ENCODE results near the gene OIP5. TPM values are rescaled to one million over a fixed set of nuclear protein-coding genes. Genes with fewer than 3 reads are reported as not detected.
"Not testable (repeated sequence)": the region's sequence is repeated elsewhere in the genome, so short reads cannot be mapped to it uniquely, and the experiment has no call there.

OIP5 gene
- total and polyA plus RNA-seq, 9 donors, result 3.1 to 5.6 (median 4.1) TPM

DNA sequence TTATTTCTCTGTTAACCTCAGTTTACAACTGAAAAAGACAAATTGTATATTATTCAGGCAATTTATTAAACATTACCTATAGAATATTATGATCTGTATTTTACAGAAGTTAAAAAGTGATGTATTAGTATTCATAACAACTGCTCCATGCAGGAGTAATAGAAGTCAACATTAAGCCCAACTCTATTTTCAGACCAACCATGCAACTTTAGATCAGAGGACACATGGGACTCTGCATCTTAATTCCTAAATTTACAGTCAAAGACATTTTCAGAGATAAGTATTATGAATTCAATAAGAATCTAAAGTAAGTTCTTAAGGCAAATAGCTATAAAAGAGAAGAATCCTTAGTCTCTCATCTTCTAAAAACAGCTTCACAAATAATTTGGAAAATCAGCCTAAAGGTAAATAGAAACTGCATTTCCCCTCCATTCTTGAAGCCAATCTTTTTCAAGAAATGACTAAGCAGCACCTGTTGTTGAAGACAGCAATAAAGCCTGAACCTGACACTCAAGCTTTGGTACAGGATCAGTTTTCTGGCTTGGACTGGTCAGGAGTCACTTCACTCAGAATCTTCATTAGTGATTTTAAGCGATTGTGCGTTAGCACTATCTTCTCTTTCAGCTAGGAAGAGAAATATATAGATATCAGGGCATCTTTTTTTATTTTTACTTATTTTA lies 23.0 kb downstream of the OIP5 start:
- Histone ChIP-seq H3K36me3 (ENCODE audit: control insufficient read depth, insufficient read depth, low read length) (peaks cover 29% of the 10 kb centered on the region), H3K4me1 (ENCODE audit: control insufficient read depth, insufficient read depth, low read length) (no peaks in the 10 kb centered on the region), H3K4me3 (ENCODE audit: low read length) (no peak overlapping the region), H3K27ac (ENCODE audit: low read length) (peak overlapping the region; percentile 47), H3K9me3 (replicated peaks; ENCODE audit: control insufficient read depth, low read depth, low read length) (no peaks in the 10 kb centered on the region), H3K27me3 (ENCODE audit: control insufficient read depth, insufficient read depth, low read length) (no peaks in the 10 kb centered on the region)
- peak; percentile 19 for DNase-seq
- WGBS (ENCODE audit: insufficient coverage), result no CpG with 5 or more reads among the region's 2 CpGs

GRCh38 chr15:41307679-41308078 lies 24.7 kb downstream of the OIP5 start:
- Histone ChIP-seq H3K27me3 (ENCODE audit: control insufficient read depth, insufficient read depth, low read length) (no peaks in the 10 kb centered on the region), H3K36me3 (ENCODE audit: control insufficient read depth, insufficient read depth, low read length) (peaks cover 27% of the 10 kb centered on the region), H3K4me1 (ENCODE audit: control insufficient read depth, insufficient read depth, low read length) (no peaks in the 10 kb centered on the region), H3K27ac (ENCODE audit: low read length) (no peak overlapping the region), H3K4me3 (ENCODE audit: low read length) (no peak overlapping the region), H3K9me3 (replicated peaks; ENCODE audit: control insufficient read depth, low read depth, low read length) (no peaks in the 10 kb centered on the region)
- DNase-seq, result no peak
- 90% methylated on average over 2 of the region's 5 CpGs for WGBS (ENCODE audit: insufficient coverage)

DNA sequence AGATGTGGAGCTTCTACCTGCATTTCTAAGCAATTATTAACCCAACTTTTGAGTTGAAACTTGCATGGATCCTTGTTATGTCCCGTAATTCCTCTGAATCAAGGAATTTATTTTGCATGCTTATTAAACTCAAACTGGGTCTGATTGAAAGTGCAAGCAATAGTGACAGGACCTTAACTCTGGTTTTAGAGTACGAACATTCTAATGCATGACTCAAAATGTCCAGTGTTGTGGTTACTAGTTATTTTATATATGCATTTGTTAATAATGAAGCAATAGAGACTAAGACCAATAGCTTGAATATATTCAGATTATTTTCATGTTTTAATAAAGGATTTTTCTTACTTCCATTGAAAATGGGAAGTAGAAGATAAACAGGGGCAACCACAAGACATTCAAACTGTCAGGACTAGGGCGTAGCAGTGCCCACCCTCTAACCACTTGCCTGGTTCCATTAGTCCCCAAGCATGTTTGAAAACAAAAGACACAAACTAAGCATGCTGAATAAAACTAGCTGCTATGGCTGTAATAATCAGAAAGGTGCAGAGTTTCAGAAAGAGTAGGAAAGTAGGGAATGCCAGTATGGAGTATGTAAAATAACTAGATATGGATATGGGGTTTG lies 28.1 kb downstream of the OIP5 start:
- Histone ChIP-seq H3K4me3 (ENCODE audit: low read length) (no peak overlapping the region), H3K4me1 (ENCODE audit: control insufficient read depth, insufficient read depth, low read length) (no peaks in the 10 kb centered on the region), H3K27ac (ENCODE audit: low read length) (no peak overlapping the region), H3K36me3 (ENCODE audit: control insufficient read depth, insufficient read depth, low read length) (peaks cover 16% of the 10 kb centered on the region), H3K9me3 (replicated peaks; ENCODE audit: control insufficient read depth, low read depth, low read length) (no peaks in the 10 kb centered on the region), H3K27me3 (ENCODE audit: control insufficient read depth, insufficient read depth, low read length) (no peaks in the 10 kb centered on the region)
- WGBS (ENCODE audit: insufficient coverage), result 80% methylated on average over 1 of the region's 3 CpGs
- DNase-seq, result no peak

DNA sequence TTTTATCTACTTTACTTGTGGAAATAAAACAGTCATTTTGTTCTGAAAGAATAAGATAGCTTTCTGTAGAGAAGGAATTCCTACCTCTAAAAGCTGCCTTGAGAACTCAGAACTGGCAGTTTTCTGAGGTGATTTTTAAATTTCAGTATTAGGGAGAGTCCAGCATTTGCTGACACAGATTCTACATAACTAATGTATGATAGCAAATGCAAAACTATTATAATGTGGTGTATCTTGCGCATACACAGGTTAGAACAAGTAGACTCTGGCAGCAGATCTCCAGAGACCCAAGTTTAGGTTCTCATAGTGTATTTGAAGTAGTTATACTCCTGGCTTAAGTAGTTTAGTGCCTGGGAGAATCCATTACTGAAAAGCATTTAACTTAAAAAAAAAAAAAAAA lies 30.8 kb downstream of the OIP5 start:
- WGBS (ENCODE audit: insufficient coverage), result no CpG with 5 or more reads among the region's 1 CpG
- no peak for DNase-seq
- peaks cover 25% of the 10 kb centered on the region for H3K36me3 ChIP-seq (ENCODE audit: control insufficient read depth, insufficient read depth, low read length)
- no peaks in the 10 kb centered on the region for H3K4me1 ChIP-seq (ENCODE audit: control insufficient read depth, insufficient read depth, low read length)
- no peak overlapping the region for H3K27ac ChIP-seq (ENCODE audit: low read length)
- no peak overlapping the region for H3K4me3 ChIP-seq (ENCODE audit: low read length)
- no peaks in the 10 kb centered on the region for H3K27me3 ChIP-seq (ENCODE audit: control insufficient read depth, insufficient read depth, low read length)
- no peaks in the 10 kb centered on the region for H3K9me3 ChIP-seq (replicated peaks; ENCODE audit: control insufficient read depth, low read depth, low read length)

GRCh38 chr15:41301139-41301538 lies 31.3 kb downstream of the OIP5 start:
- WGBS (ENCODE audit: insufficient coverage), result no CpG with 5 or more reads among the region's 2 CpGs
- not testable (repeated sequence) for H3K27me3 ChIP-seq (ENCODE audit: control insufficient read depth, insufficient read depth, low read length); DNase-seq; H3K4me3 ChIP-seq (ENCODE audit: low read length); H3K4me1 ChIP-seq (ENCODE audit: control insufficient read depth, insufficient read depth, low read length); H3K27ac ChIP-seq (ENCODE audit: low read length); H3K9me3 ChIP-seq (replicated peaks; ENCODE audit: control insufficient read depth, low read depth, low read length)
- peaks cover 25% of the 10 kb centered on the region for H3K36me3 ChIP-seq (ENCODE audit: control insufficient read depth, insufficient read depth, low read length)

GRCh38 chr15:41292521-41292920 lies 39.9 kb downstream of the OIP5 start:
- H3K4me3 ChIP-seq (ENCODE audit: low read length), result no peak overlapping the region
- peaks cover 30% of the 10 kb centered on the region for H3K36me3 ChIP-seq (ENCODE audit: control insufficient read depth, insufficient read depth, low read length)
- H3K27me3 ChIP-seq (ENCODE audit: control insufficient read depth, insufficient read depth, low read length), result no peaks in the 10 kb centered on the region
- no peaks in the 10 kb centered on the region for H3K4me1 ChIP-seq (ENCODE audit: control insufficient read depth, insufficient read depth, low read length)
- no CpG with 5 or more reads among the region's 1 CpG for WGBS (ENCODE audit: insufficient coverage)
- DNase-seq, result no peak
- H3K9me3 ChIP-seq (replicated peaks; ENCODE audit: control insufficient read depth, low read depth, low read length), result no peaks in the 10 kb centered on the region
- no peak overlapping the region for H3K27ac ChIP-seq (ENCODE audit: low read length)

GRCh38 chr15:41291065-41291631 lies 41.2 kb downstream of the OIP5 start:
- Histone ChIP-seq H3K4me3 (ENCODE audit: low read length) (no peak overlapping the region), H3K9me3 (replicated peaks; ENCODE audit: control insufficient read depth, low read depth, low read length) (no peaks in the 10 kb centered on the region), H3K27ac (ENCODE audit: low read length) (no peak overlapping the region), H3K36me3 (ENCODE audit: control insufficient read depth, insufficient read depth, low read length) (peaks cover 33% of the 10 kb centered on the region), H3K27me3 (ENCODE audit: control insufficient read depth, insufficient read depth, low read length) (no peaks in the 10 kb centered on the region), H3K4me1 (ENCODE audit: control insufficient read depth, insufficient read depth, low read length) (no peaks in the 10 kb centered on the region)
- 87% methylated on average over 4 of the region's 9 CpGs for WGBS (ENCODE audit: insufficient coverage)
- peak; percentile 43 for DNase-seq

DNA sequence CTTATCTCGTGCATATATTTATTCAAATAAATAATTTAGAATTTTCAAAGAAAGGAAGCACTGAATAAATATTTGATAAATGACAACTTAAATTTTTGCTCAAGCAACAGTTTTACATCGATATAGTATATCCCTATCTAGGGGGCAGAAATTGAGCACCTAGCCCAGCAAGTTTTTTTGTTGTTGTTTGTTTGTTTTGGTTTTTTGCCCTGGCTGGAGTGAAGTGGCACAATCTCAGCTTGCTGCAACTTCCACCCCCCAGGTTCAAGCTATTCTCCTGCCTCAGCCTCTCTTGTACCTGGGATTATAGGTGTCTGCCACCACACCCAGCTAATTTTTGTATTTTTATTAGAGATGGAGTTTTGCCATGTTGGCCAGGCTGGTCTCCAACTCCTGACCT lies 42.4 kb downstream of the OIP5 start:
- H3K27me3 ChIP-seq (ENCODE audit: control insufficient read depth, insufficient read depth, low read length), result no peaks in the 10 kb centered on the region
- H3K36me3 ChIP-seq (ENCODE audit: control insufficient read depth, insufficient read depth, low read length), result peaks cover 39% of the 10 kb centered on the region
- DNase-seq, result no peak
- no peak overlapping the region for H3K27ac ChIP-seq (ENCODE audit: low read length)
- H3K4me1 ChIP-seq (ENCODE audit: control insufficient read depth, insufficient read depth, low read length), result peaks cover 6% of the 10 kb centered on the region
- H3K4me3 ChIP-seq (ENCODE audit: low read length), result no peak overlapping the region
- WGBS (ENCODE audit: insufficient coverage), result no CpG with 5 or more reads among the region's 2 CpGs
- H3K9me3 ChIP-seq (replicated peaks; ENCODE audit: control insufficient read depth, low read depth, low read length), result no peaks in the 10 kb centered on the region

DNA sequence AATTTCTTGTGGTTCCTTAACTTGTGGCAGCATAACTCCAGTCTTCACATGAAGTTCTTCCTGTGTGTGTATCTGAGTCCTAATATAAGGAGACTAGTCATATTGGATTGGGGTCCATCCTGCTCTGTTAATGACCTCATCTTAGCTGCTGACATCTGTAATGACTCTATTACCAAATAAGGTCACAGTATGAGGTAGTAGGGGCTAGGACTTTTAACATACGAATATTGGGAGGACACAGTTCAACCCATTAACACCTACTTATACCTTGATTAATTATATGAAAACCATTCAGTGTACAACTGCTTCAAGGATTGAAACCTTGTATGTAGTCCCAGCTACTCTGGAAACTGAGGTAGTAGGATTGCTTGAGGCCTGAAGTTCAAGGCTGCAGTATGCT lies 43.9 kb downstream of the OIP5 start:
- Histone ChIP-seq H3K4me3 (ENCODE audit: low read length) (no peak overlapping the region), H3K27ac (ENCODE audit: low read length) (no peak overlapping the region), H3K27me3 (ENCODE audit: control insufficient read depth, insufficient read depth, low read length) (no peaks in the 10 kb centered on the region), H3K9me3 (replicated peaks; ENCODE audit: control insufficient read depth, low read depth, low read length) (no peaks in the 10 kb centered on the region), H3K36me3 (ENCODE audit: control insufficient read depth, insufficient read depth, low read length) (peaks cover 37% of the 10 kb centered on the region), H3K4me1 (ENCODE audit: control insufficient read depth, insufficient read depth, low read length) (peaks cover 6% of the 10 kb centered on the region)
- DNase-seq, result no peak
- no CpG with 5 or more reads among the region's 1 CpG for WGBS (ENCODE audit: insufficient coverage)

- peaks cover 10% of the 10 kb centered on the region for H3K4me1 ChIP-seq (ENCODE audit: control insufficient read depth, insufficient read depth, low read length)
- H3K27ac ChIP-seq (ENCODE audit: low read length), result no peak overlapping the region
- no peak overlapping the region for H3K4me3 ChIP-seq (ENCODE audit: low read length)
- peaks cover 35% of the 10 kb centered on the region for H3K36me3 ChIP-seq (ENCODE audit: control insufficient read depth, insufficient read depth, low read length)
- DNase-seq, result no peak
- no CpG with 5 or more reads among the region's 6 CpGs for WGBS (ENCODE audit: insufficient coverage)
- no peaks in the 10 kb centered on the region for H3K9me3 ChIP-seq (replicated peaks; ENCODE audit: control insufficient read depth, low read depth, low read length)
- no peaks in the 10 kb centered on the region for H3K27me3 ChIP-seq (ENCODE audit: control insufficient read depth, insufficient read depth, low read length)
Measured at GRCh38 chr15:41286665-41287333, 45.6 kb downstream of the OIP5 start.

Measured in muscle of leg (tissue), 11 donors.